Naive B cell (primary cell): ENCODE results near the gene AHRR. TPM values are rescaled to one million over a fixed set of nuclear protein-coding genes. Genes with fewer than 3 reads are reported as not detected.
"Not testable (repeated sequence)": the region's sequence is repeated elsewhere in the genome, so short reads cannot be mapped to it uniquely, and the experiment has no call there.

Source experiments
- ATAC-seq, 2 donors: fragments of 150-1000 bp; cut with Tn5 transposase; 2 replicates each; pipeline ENCODE4 v1.10.0; 2021; ENCODE audit warnings: low read depth in 2 of 2, mild to moderate bottlenecking in 2 of 2, moderate library complexity in 2 of 2
- DNase-seq: peaks from one replicate; pipeline ENCODE4 v3.0.0; 2022
- H3K27ac Mint-ChIP-seq, 6 donors: one replicate each; pipeline ENCODE4 v1.8.0; 2020 to 2022; ENCODE audit warnings: mild to moderate bottlenecking in 6 of 6, mixed read lengths in 6 of 6, moderate library complexity in 5 of 6, inconsistent platforms in 2 of 6
- H3K27me3 Mint-ChIP-seq, 3 donors: one replicate each; pipeline ENCODE4 v1.8.0; 2021 to 2022; ENCODE audit warnings: mixed read lengths in 3 of 3, mild to moderate bottlenecking in 1 of 3
- H3K36me3 Mint-ChIP-seq, 2 donors: one replicate each; pipeline ENCODE4 v1.8.0; 2020 to 2022; ENCODE audit warnings: mixed read lengths in 2 of 2, inconsistent platforms in 1 of 2, mild to moderate bottlenecking in 1 of 2
- H3K4me1 Mint-ChIP-seq, 3 donors: one replicate each; pipeline ENCODE4 v1.8.0; 2020 to 2022; ENCODE audit warnings: mixed read lengths in 3 of 3, inconsistent platforms in 1 of 3, mild to moderate bottlenecking in 1 of 3, moderate library complexity in 1 of 3
- H3K4me3 Mint-ChIP-seq, 8 donors: one replicate each; pipeline ENCODE4 v1.8.0; 2020 to 2022; ENCODE audit warnings: mild to moderate bottlenecking in 8 of 8, mixed read lengths in 8 of 8, moderate library complexity in 8 of 8, inconsistent platforms in 2 of 8
- H3K9me3 Mint-ChIP-seq, 7 donors: one replicate each; pipeline ENCODE4 v1.8.0; 2020 to 2022; ENCODE audit warnings: mixed read lengths in 7 of 7, mild to moderate bottlenecking in 5 of 7, inconsistent platforms in 2 of 7, moderate library complexity in 1 of 7
- polyA plus RNA-seq, 6 donors: library from polyadenylated mRNA; unstranded; fragments of 300-500 nt; fragmentation: Illumina TruSeq; gene quantifications; one replicate each; pipeline ENCODE4 v1.2.3, GENCODE V29; 2021; ENCODE audit warnings: low read depth in 6 of 6

AHRR gene
- polyA plus RNA-seq, 6 donors from 2014 or later = 0.09 TPM; not detected in 5

GRCh38 chr5:414991-415927 lies 93.7 kb downstream of the AHRR start:
- H3K27me3 Mint-ChIP-seq = peaks cover 0 to 12% (median 9%) of the 10 kb centered on the region in 3 donors
- peak overlapping the region in 1 of 8 donors; percentile 61 for H3K4me3 Mint-ChIP-seq
- DNase-seq, H3K9me3 Mint-ChIP-seq, H3K27ac Mint-ChIP-seq, ATAC-seq, H3K4me1 Mint-ChIP-seq, H3K36me3 Mint-ChIP-seq: not testable (repeated sequence)

GRCh38 chr5:415928-416635 lies 94.6 kb downstream of the AHRR start:
- Mint-ChIP-seq H3K27ac (no peak overlapping the region), H3K4me3 (no peak overlapping the region), H3K27me3 (peaks cover 0 to 13% (median 4%) of the 10 kb centered on the region in 3 donors), H3K4me1 (no peaks in the 10 kb centered on the region), H3K36me3 (no peaks in the 10 kb centered on the region), H3K9me3 (no peaks in the 10 kb centered on the region)
- DNase-seq = no peak
- no peak for ATAC-seq

- Mint-ChIP-seq H3K4me3 (no peak overlapping the region), H3K4me1 (no peaks in the 10 kb centered on the region), H3K27me3 (peaks cover 0 to 13% (median 0%) of the 10 kb centered on the region in 3 donors), H3K27ac (no peak overlapping the region), H3K36me3 (no peaks in the 10 kb centered on the region), H3K9me3 (no peaks in the 10 kb centered on the region)
- ATAC-seq = no peak
- DNase-seq = no peak
Observed at GRCh38 chr5:416636-416960, 95.1 kb downstream of the AHRR start.

- Mint-ChIP-seq H3K9me3 (no peaks in the 10 kb centered on the region), H3K27me3 (peaks cover 0 to 13% (median 0%) of the 10 kb centered on the region in 3 donors), H3K4me1 (no peaks in the 10 kb centered on the region), H3K36me3 (no peaks in the 10 kb centered on the region), H3K27ac (no peak overlapping the region), H3K4me3 (no peak overlapping the region)
- no peak for DNase-seq
- ATAC-seq = no peak
Observed at GRCh38 chr5:417301-418161, 96.0 kb downstream of the AHRR start.

- no peak for DNase-seq
- H3K36me3 Mint-ChIP-seq = no peaks in the 10 kb centered on the region
- no peaks in the 10 kb centered on the region for H3K9me3 Mint-ChIP-seq
- no peak overlapping the region for H3K4me3 Mint-ChIP-seq
- peaks cover 3 to 13% (median 4%) of the 10 kb centered on the region in 3 donors for H3K27me3 Mint-ChIP-seq
- H3K27ac Mint-ChIP-seq = no peak overlapping the region
- no peak for ATAC-seq
- peaks cover 0 to 4% (median 0%) of the 10 kb centered on the region in 3 donors for H3K4me1 Mint-ChIP-seq
Observed at GRCh38 chr5:418162-419121, 96.9 kb downstream of the AHRR start.

GRCh38 chr5:419970-420369 lies 98.5 kb downstream of the AHRR start:
- Mint-ChIP-seq H3K27ac (no peak overlapping the region), H3K9me3 (no peaks in the 10 kb centered on the region), H3K4me1 (peaks cover 4 to 13% (median 8%) of the 10 kb centered on the region in 3 donors), H3K36me3 (no peaks in the 10 kb centered on the region), H3K27me3 (peaks cover 5 to 13% (median 9%) of the 10 kb centered on the region in 3 donors), H3K4me3 (no peak overlapping the region)
- no peak for ATAC-seq
- no peak for DNase-seq

- no peak for ATAC-seq
- Mint-ChIP-seq H3K27ac (no peak overlapping the region), H3K4me3 (no peak overlapping the region), H3K4me1 (peaks cover 4 to 18% (median 9%) of the 10 kb centered on the region in 3 donors), H3K36me3 (no peaks in the 10 kb centered on the region), H3K27me3 (peaks cover 6 to 13% (median 9%) of the 10 kb centered on the region in 3 donors), H3K9me3 (no peaks in the 10 kb centered on the region)
- DNase-seq = no peak
Observed at GRCh38 chr5:420632-421286, 99.2 kb downstream of the AHRR start.

GRCh38 chr5:421287-421880 lies 99.9 kb downstream of the AHRR start:
- DNase-seq (no peak), ATAC-seq (no peak)
- H3K4me3 Mint-ChIP-seq = no peak overlapping the region
- H3K4me1 Mint-ChIP-seq = peaks cover 9 to 19% (median 9%) of the 10 kb centered on the region in 3 donors
- H3K36me3 Mint-ChIP-seq = no peaks in the 10 kb centered on the region
- peaks cover 12 to 19% (median 13%) of the 10 kb centered on the region in 3 donors for H3K27me3 Mint-ChIP-seq
- H3K27ac Mint-ChIP-seq = no peak overlapping the region
- H3K9me3 Mint-ChIP-seq = peaks cover 0 to under 1% (median 0%) of the 10 kb centered on the region in 7 donors

- DNase-seq (no peak), ATAC-seq (no peak)
- peak overlapping the region in 1 of 6 donors; percentile 64 for H3K27ac Mint-ChIP-seq
- H3K36me3 Mint-ChIP-seq = no peaks in the 10 kb centered on the region
- H3K4me3 Mint-ChIP-seq = peak overlapping the region in 1 of 8 donors; percentile 12
- peaks cover 9 to 19% (median 13%) of the 10 kb centered on the region in 3 donors for H3K4me1 Mint-ChIP-seq
- peaks cover 0 to 3% (median 0%) of the 10 kb centered on the region in 7 donors for H3K9me3 Mint-ChIP-seq
- peaks cover 13 to 24% (median 17%) of the 10 kb centered on the region in 3 donors for H3K27me3 Mint-ChIP-seq
Observed at GRCh38 chr5:421901-422300, 100.4 kb downstream of the AHRR start.

GRCh38 chr5:422323-423232 lies 101.1 kb downstream of the AHRR start:
- H3K27ac Mint-ChIP-seq = no peak overlapping the region
- no peaks in the 10 kb centered on the region for H3K36me3 Mint-ChIP-seq
- H3K4me1 Mint-ChIP-seq = peaks cover 9 to 19% (median 13%) of the 10 kb centered on the region in 3 donors

GRCh38 chr5:423233-423565 lies 101.7 kb downstream of the AHRR start:
- peaks cover 9 to 19% (median 13%) of the 10 kb centered on the region in 3 donors for H3K4me1 Mint-ChIP-seq
- DNase-seq = no peak
- no peak overlapping the region for H3K4me3 Mint-ChIP-seq
- peak overlapping the region in 1 of 6 donors; percentile 4 for H3K27ac Mint-ChIP-seq
- ATAC-seq = no peak
- no peaks in the 10 kb centered on the region for H3K36me3 Mint-ChIP-seq
- H3K27me3 Mint-ChIP-seq = peaks cover 13 to 25% (median 24%) of the 10 kb centered on the region in 3 donors
- H3K9me3 Mint-ChIP-seq = peaks cover 0 to 3% (median 0%) of the 10 kb centered on the region in 7 donors

More at GRCh38 chr5:422323-423232, 101.1 kb downstream of the AHRR start:
- Mint-ChIP-seq H3K9me3 (peaks cover 0 to 3% (median 0%) of the 10 kb centered on the region in 7 donors), H3K4me3 (no peak overlapping the region), H3K27me3 (peaks cover 13 to 24% (median 19%) of the 10 kb centered on the region in 3 donors)
- DNase-seq = no peak
- ATAC-seq = no peak
